ENCODE measurements around the gene ZNF281.

DNA sequence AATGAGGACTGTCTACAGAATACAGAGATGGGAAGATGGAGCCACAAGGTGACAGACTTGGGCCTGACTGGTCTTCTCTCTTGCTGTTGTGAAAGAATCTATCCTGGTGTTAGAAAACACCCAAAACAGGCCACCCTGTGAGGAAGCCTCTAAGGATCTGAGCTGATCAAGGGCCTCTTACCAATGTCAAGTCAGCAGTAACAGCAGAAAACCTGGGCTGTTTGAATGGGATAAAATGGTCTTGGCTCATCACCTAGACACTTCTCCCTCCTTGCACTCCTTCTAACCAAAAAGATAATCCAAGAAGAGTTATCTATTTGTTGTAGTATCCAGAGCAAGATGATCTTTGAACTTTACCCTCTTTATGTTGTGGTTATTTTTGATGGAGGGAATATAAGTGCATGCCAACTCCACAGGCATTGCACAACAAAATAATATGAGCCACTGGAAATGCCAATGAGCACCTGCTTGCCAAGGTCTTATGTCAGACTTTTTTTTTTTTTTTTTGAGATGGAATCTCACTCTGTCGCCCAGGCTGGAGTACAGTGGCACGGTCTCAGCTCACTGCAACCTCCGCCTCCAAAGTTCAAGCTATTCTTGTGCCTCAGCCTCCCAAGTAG, 32.8 kb upstream of the ZNF281 start:
- no peak for TF ChIP-seq CTCF (IDR thresholded peaks at IDR 0.05)
- TF ChIP-seq, protein P1, sequence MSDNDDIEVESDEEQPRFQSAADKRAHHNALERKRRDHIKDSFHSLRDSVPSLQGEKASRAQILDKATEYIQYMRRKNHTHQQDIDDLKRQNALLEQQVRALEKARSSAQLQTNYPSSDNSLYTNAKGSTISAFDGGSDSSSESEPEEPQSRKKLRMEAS (IDR thresholded peaks at IDR 0.05) = no peak

Data from A549 (cell line).